COR-L47 (cell line): ENCODE data around the gene HMGN3.

ENCODE experiments used
- DNase-seq: peaks from one replicate; lab custom pipeline; 2025; lab: John Stamatoyannopoulos, UW

The HMGN3 gene

GRCh38 chr6:79232696-79233462 lies 1.6 kb downstream of the HMGN3 start:
- no peak for DNase-seq

- DNase-seq, result no peak
Measured at GRCh38 chr6:79231666-79232065, 2.8 kb downstream of the HMGN3 start.

GRCh38 chr6:79231101-79231500 lies 3.4 kb downstream of the HMGN3 start:
- no peak for DNase-seq

- DNase-seq, result no peak
Measured at GRCh38 chr6:79230149-79230548, 4.3 kb downstream of the HMGN3 start.

- DNase-seq, result no peak
Measured at GRCh38 chr6:79227445-79227844, 7.0 kb downstream of the HMGN3 start.

- DNase-seq, result no peak
Measured at GRCh38 chr6:79226660-79227059, 7.8 kb downstream of the HMGN3 start.

- DNase-seq, result no peak
Measured at GRCh38 chr6:79225717-79226599, 8.5 kb downstream of the HMGN3 start.

- DNase-seq, result no peak
Measured at GRCh38 chr6:79223611-79224404, 10.7 kb downstream of the HMGN3 start.

- DNase-seq, result no peak
Measured at GRCh38 chr6:79215213-79215824, 19.2 kb downstream of the HMGN3 start.

GRCh38 chr6:79212859-79213258 lies 21.6 kb downstream of the HMGN3 start:
- DNase-seq, result no peak

GRCh38 chr6:79208816-79209215 lies 25.7 kb downstream of the HMGN3 start:
- DNase-seq, result no peak

GRCh38 chr6:79203753-79204253 lies 30.7 kb downstream of the HMGN3 start:
- DNase-seq, result no peak

GRCh38 chr6:79202556-79202955 lies 31.9 kb downstream of the HMGN3 start:
- no peak for DNase-seq

GRCh38 chr6:79201983-79202382 lies 32.5 kb downstream of the HMGN3 start:
- DNase-seq, result no peak

- DNase-seq, result no peak
Measured at GRCh38 chr6:79201143-79201542, 33.3 kb downstream of the HMGN3 start.

- no peak for DNase-seq
Measured at GRCh38 chr6:79196912-79197311, 37.6 kb downstream of the HMGN3 start.

GRCh38 chr6:79193971-79194370 lies 40.5 kb downstream of the HMGN3 start:
- DNase-seq, result no peak

- no peak for DNase-seq
Measured at GRCh38 chr6:79189760-79190350, 44.6 kb downstream of the HMGN3 start.

GRCh38 chr6:79188885-79189480 lies 45.5 kb downstream of the HMGN3 start:
- no peak for DNase-seq

- no peak for DNase-seq
Measured at GRCh38 chr6:79188107-79188506, 46.4 kb downstream of the HMGN3 start.

- DNase-seq, result no peak
Measured at GRCh38 chr6:79186564-79186963, 47.9 kb downstream of the HMGN3 start.
